NCI-H1694 (cell line): Measurements from ENCODE around the gene BCAP31.
"Not testable (repeated sequence)": the region's sequence is repeated elsewhere in the genome, so short reads cannot be mapped to it uniquely, and the experiment has no call there.

Experiments
- DNase-seq: peaks from one replicate; lab custom pipeline; 2025; lab: John Stamatoyannopoulos, UW

BCAP31 gene

GRCh38 chrX:153709726-153710674 is 14.2 kb downstream of the BCAP31 start:
- no peak for DNase-seq

GRCh38 chrX:153708415-153708814 is 15.8 kb downstream of the BCAP31 start:
- peak; percentile 30 for DNase-seq

- DNase-seq: no peak
Observed at GRCh38 chrX:153707406-153707805, 16.8 kb downstream of the BCAP31 start.

GRCh38 chrX:153706799-153707198 is 17.4 kb downstream of the BCAP31 start:
- no peak for DNase-seq

GRCh38 chrX:153705403-153706060 is 18.7 kb downstream of the BCAP31 start:
- not testable (repeated sequence) for DNase-seq

- not testable (repeated sequence) for DNase-seq
Observed at GRCh38 chrX:153704631-153705402, 19.4 kb downstream of the BCAP31 start.

GRCh38 chrX:153704021-153704526 is 20.1 kb downstream of the BCAP31 start:
- DNase-seq: no peak

- DNase-seq: no peak
Observed at GRCh38 chrX:153703036-153703370, 21.2 kb downstream of the BCAP31 start.

- DNase-seq: no peak
Observed at GRCh38 chrX:153702336-153703035, 21.7 kb downstream of the BCAP31 start.

GRCh38 chrX:153701706-153702105 is 22.5 kb downstream of the BCAP31 start:
- no peak for DNase-seq

- DNase-seq: no peak
Observed at GRCh38 chrX:153700967-153701366, 23.2 kb downstream of the BCAP31 start.

GRCh38 chrX:153700376-153700945 is 23.7 kb downstream of the BCAP31 start:
- DNase-seq: no peak

- DNase-seq: not testable (repeated sequence)
Observed at GRCh38 chrX:153699784-153700371, 24.3 kb downstream of the BCAP31 start.

- DNase-seq: not testable (repeated sequence)
Observed at GRCh38 chrX:153699210-153699783, 24.9 kb downstream of the BCAP31 start.

GRCh38 chrX:153697924-153698865 is 26.0 kb downstream of the BCAP31 start:
- DNase-seq: no peak

- DNase-seq: not testable (repeated sequence)
Observed at GRCh38 chrX:153696986-153697722, 27.0 kb downstream of the BCAP31 start.

GRCh38 chrX:153696538-153696937 is 27.6 kb downstream of the BCAP31 start:
- not testable (repeated sequence) for DNase-seq

GRCh38 chrX:153696100-153696499 is 28.1 kb downstream of the BCAP31 start:
- no peak for DNase-seq
